ENCODE measurements around the gene HCFC2.
A peak's percentile ranks its signal among the peaks of the same experiment; 100 is the strongest.
"Not testable (repeated sequence)": the region's sequence is repeated elsewhere in the genome, so short reads cannot be mapped to it uniquely, and the experiment has no call there.

The HCFC2 gene

GRCh38 chr12:104058802-104059201, 5.5 kb upstream of the HCFC2 start:
- no peak for DNase-seq

- no peak for DNase-seq
Measured at GRCh38 chr12:104059963-104060362, 4.4 kb upstream of the HCFC2 start.

GRCh38 chr12:104060791-104061190, 3.5 kb upstream of the HCFC2 start:
- no peak for DNase-seq

GRCh38 chr12:104063712-104064030, 660 bp upstream of the HCFC2 start:
- DNase-seq, result peak in 1 of 2 experiments; percentile 45

- peak; percentile 17 to 38 for DNase-seq
Measured at GRCh38 chr12:104064842-104065427, 604 bp downstream of the HCFC2 start.

GRCh38 chr12:104072099-104072498, 7.8 kb downstream of the HCFC2 start:
- no peak for DNase-seq

- DNase-seq, result no peak
Measured at GRCh38 chr12:104073699-104074098, 9.4 kb downstream of the HCFC2 start.

GRCh38 chr12:104079024-104079423, 14.7 kb downstream of the HCFC2 start:
- DNase-seq, result no peak

GRCh38 chr12:104080764-104081163, 16.4 kb downstream of the HCFC2 start:
- no peak for DNase-seq

- no peak for DNase-seq
Measured at GRCh38 chr12:104083769-104084475, 19.6 kb downstream of the HCFC2 start.

- DNase-seq, result no peak
Measured at GRCh38 chr12:104090685-104091084, 26.4 kb downstream of the HCFC2 start.

- DNase-seq, result no peak
Measured at GRCh38 chr12:104091136-104091535, 26.8 kb downstream of the HCFC2 start.

- DNase-seq, result no peak
Measured at GRCh38 chr12:104094284-104094683, 30.0 kb downstream of the HCFC2 start.

GRCh38 chr12:104095289-104095688, 31.0 kb downstream of the HCFC2 start:
- no peak for DNase-seq

GRCh38 chr12:104097954-104098353, 33.6 kb downstream of the HCFC2 start:
- no peak for DNase-seq

- no peak for DNase-seq
Measured at GRCh38 chr12:104105461-104105860, 41.1 kb downstream of the HCFC2 start.

- no peak for DNase-seq
Measured at GRCh38 chr12:104106965-104107364, 42.6 kb downstream of the HCFC2 start.

- peak; percentile 54 to 80 for DNase-seq
Measured at GRCh38 chr12:104108755-104109445, 44.6 kb downstream of the HCFC2 start.

GRCh38 chr12:104109446-104110271, 45.3 kb downstream of the HCFC2 start:
- DNase-seq, result no peak

GRCh38 chr12:104114834-104115586, 50.7 kb downstream of the HCFC2 start:
- not testable (repeated sequence) for DNase-seq

GRCh38 chr12:104115587-104115975, 51.2 kb downstream of the HCFC2 start:
- peak; percentile 33 to 68 for DNase-seq

GRCh38 chr12:104121001-104121400, 56.7 kb downstream of the HCFC2 start:
- DNase-seq, result no peak

- DNase-seq, result no peak
Measured at GRCh38 chr12:104122298-104122697, 58.0 kb downstream of the HCFC2 start.

Measured in NCI-H524 (cell line).